Ectodermal cell (in vitro differentiated cells): ENCODE data around the gene TGFA.

Experiments used
- H3K27ac ChIP-seq: 2 replicates; pipeline ENCODE4 v1.7.0; 2013; ENCODE audit warnings: mild to moderate bottlenecking, low read depth, low read length; ENCODE audit not compliant: insufficient read depth, poor library complexity, severe bottlenecking
- H3K27me3 ChIP-seq: 2 replicates; pipeline ENCODE4 v1.7.0; 2013; ENCODE audit warnings: mild to moderate bottlenecking, low read length; ENCODE audit not compliant: insufficient read depth, control insufficient read depth, poor library complexity, severe bottlenecking
- H3K36me3 ChIP-seq: one replicate; pipeline ENCODE4 v1.7.0; 2013; ENCODE audit warnings: low read length; ENCODE audit not compliant: control insufficient read depth, insufficient read depth
- H3K4me1 ChIP-seq: one replicate; pipeline ENCODE4 v1.7.0; 2013; ENCODE audit warnings: low read length; ENCODE audit not compliant: control insufficient read depth, insufficient read depth
- H3K4me3 ChIP-seq: 2 replicates; pipeline ENCODE4 v1.7.0; 2013; ENCODE audit warnings: low read depth, low read length, control low read depth; ENCODE audit not compliant: insufficient read depth
- H3K9me3 ChIP-seq: 2 replicates; pipeline ENCODE4 v1.7.0; 2013; ENCODE audit warnings: mild to moderate bottlenecking, low read length, moderate library complexity; ENCODE audit not compliant: control insufficient read depth
- WGBS, 2 experiments: methylation state at CpG; one replicate each; pipeline ENCODE4 v1.1.7; 2013; ENCODE audit warnings: missing lambda C conversion rate in 2 of 2; 5-methylcytosine and 5-hydroxymethylcytosine counted together

Gene TGFA

GRCh38 chr2:70456585-70457495 lies 96.8 kb downstream of the TGFA start:
- Histone ChIP-seq H3K36me3 (no peaks in the 10 kb centered on the region), H3K9me3 (no peaks in the 10 kb centered on the region), H3K4me3 (no peak overlapping the region), H3K27ac (no peak overlapping the region), H3K27me3 (no peaks in the 10 kb centered on the region), H3K4me1 (no peaks in the 10 kb centered on the region)
- 93 to 94% methylated on average over 10 of the region's 10 CpGs for WGBS, 2 experiments

GRCh38 chr2:70454936-70455544 lies 98.6 kb downstream of the TGFA start:
- no peaks in the 10 kb centered on the region for H3K27me3 ChIP-seq
- no peak overlapping the region for H3K4me3 ChIP-seq
- H3K4me1 ChIP-seq, result no peaks in the 10 kb centered on the region
- H3K27ac ChIP-seq, result no peak overlapping the region
- H3K9me3 ChIP-seq, result no peaks in the 10 kb centered on the region
- H3K36me3 ChIP-seq, result no peaks in the 10 kb centered on the region
- WGBS, 2 experiments, result 88 to 95% methylated on average over 3 of the region's 3 CpGs

- H3K9me3 ChIP-seq, result no peaks in the 10 kb centered on the region
- 91 to 92% methylated on average over 7 of the region's 7 CpGs for WGBS, 2 experiments
Observed at GRCh38 chr2:70450641-70451250, 102.9 kb downstream of the TGFA start.

GRCh38 chr2:70448041-70448440 lies 105.6 kb downstream of the TGFA start:
- no peaks in the 10 kb centered on the region for H3K27me3 ChIP-seq
- no peaks in the 10 kb centered on the region for H3K36me3 ChIP-seq
- WGBS, 2 experiments, result 85 to 89% methylated on average over 4 of the region's 4 CpGs
- H3K4me1 ChIP-seq, result no peaks in the 10 kb centered on the region
- no peaks in the 10 kb centered on the region for H3K9me3 ChIP-seq
- H3K27ac ChIP-seq, result no peak overlapping the region
- no peak overlapping the region for H3K4me3 ChIP-seq

More at GRCh38 chr2:70450641-70451250, 102.9 kb downstream of the TGFA start:
- Histone ChIP-seq H3K27ac (no peak overlapping the region), H3K4me1 (no peaks in the 10 kb centered on the region), H3K4me3 (no peak overlapping the region), H3K27me3 (no peaks in the 10 kb centered on the region), H3K36me3 (no peaks in the 10 kb centered on the region)

GRCh38 chr2:70443726-70444125 lies 109.9 kb downstream of the TGFA start:
- Histone ChIP-seq H3K36me3 (no peaks in the 10 kb centered on the region), H3K9me3 (no peaks in the 10 kb centered on the region), H3K27ac (no peak overlapping the region), H3K27me3 (no peaks in the 10 kb centered on the region), H3K4me1 (no peaks in the 10 kb centered on the region), H3K4me3 (no peak overlapping the region)
- WGBS, 2 experiments, result 91 to 94% methylated on average over 1 of the region's 1 CpG

GRCh38 chr2:70443078-70443465 lies 110.6 kb downstream of the TGFA start:
- Histone ChIP-seq H3K4me3 (no peak overlapping the region), H3K4me1 (no peaks in the 10 kb centered on the region), H3K36me3 (no peaks in the 10 kb centered on the region), H3K27ac (no peak overlapping the region), H3K9me3 (no peaks in the 10 kb centered on the region), H3K27me3 (no peaks in the 10 kb centered on the region)
- 87 to 92% methylated on average over 2 of the region's 2 CpGs for whole genome bisulfite sequencing, 2 experiments

- Histone ChIP-seq H3K9me3 (no peaks in the 10 kb centered on the region), H3K4me3 (no peak overlapping the region), H3K27ac (no peak overlapping the region), H3K4me1 (no peaks in the 10 kb centered on the region), H3K27me3 (no peaks in the 10 kb centered on the region), H3K36me3 (no peaks in the 10 kb centered on the region)
- WGBS, 2 experiments, result 93 to 94% methylated on average over 8 of the region's 8 CpGs
Observed at GRCh38 chr2:70442301-70443077, 111.1 kb downstream of the TGFA start.

- no peaks in the 10 kb centered on the region for H3K36me3 ChIP-seq
- no peaks in the 10 kb centered on the region for H3K4me1 ChIP-seq
- no peaks in the 10 kb centered on the region for H3K9me3 ChIP-seq
- H3K4me3 ChIP-seq, result no peak overlapping the region
- H3K27ac ChIP-seq, result no peak overlapping the region
- peaks cover 15% of the 10 kb centered on the region for H3K27me3 ChIP-seq
Observed at GRCh38 chr2:70440621-70441020, 113.0 kb downstream of the TGFA start.

GRCh38 chr2:70435138-70435537 lies 118.5 kb downstream of the TGFA start:
- Histone ChIP-seq H3K36me3 (no peaks in the 10 kb centered on the region), H3K27ac (no peak overlapping the region), H3K27me3 (peaks cover 27% of the 10 kb centered on the region), H3K9me3 (no peaks in the 10 kb centered on the region), H3K4me3 (no peak overlapping the region), H3K4me1 (no peaks in the 10 kb centered on the region)
- 71 to 83% methylated on average over 1 of the region's 1 CpG for WGBS, 2 experiments

- no peaks in the 10 kb centered on the region for H3K9me3 ChIP-seq
- no peaks in the 10 kb centered on the region for H3K4me1 ChIP-seq
- 83 to 89% methylated on average over 1 of the region's 1 CpG for WGBS, 2 experiments
- no peak overlapping the region for H3K27ac ChIP-seq
- peaks cover 27% of the 10 kb centered on the region for H3K27me3 ChIP-seq
- no peaks in the 10 kb centered on the region for H3K36me3 ChIP-seq
- H3K4me3 ChIP-seq, result no peak overlapping the region
Observed at GRCh38 chr2:70433315-70433714, 120.3 kb downstream of the TGFA start.
